NOMO-1 (cell line): ENCODE data around the gene CDR2L.
A peak's percentile ranks its signal among the peaks of the same experiment; 100 is the strongest.
"Not testable (repeated sequence)": the region's sequence is repeated elsewhere in the genome, so short reads cannot be mapped to it uniquely, and the experiment has no call there.

Source experiments
- DNase-seq, 2 experiments: peaks; one replicate each; lab custom pipeline; 2025; ENCODE audit not compliant: unreplicated experiment in 2 of 2; lab: John Stamatoyannopoulos, UW

CDR2L gene

GRCh38 chr17:74979408-74980146 lies 7.9 kb upstream of the CDR2L start:
- no peak for DNase-seq

DNA sequence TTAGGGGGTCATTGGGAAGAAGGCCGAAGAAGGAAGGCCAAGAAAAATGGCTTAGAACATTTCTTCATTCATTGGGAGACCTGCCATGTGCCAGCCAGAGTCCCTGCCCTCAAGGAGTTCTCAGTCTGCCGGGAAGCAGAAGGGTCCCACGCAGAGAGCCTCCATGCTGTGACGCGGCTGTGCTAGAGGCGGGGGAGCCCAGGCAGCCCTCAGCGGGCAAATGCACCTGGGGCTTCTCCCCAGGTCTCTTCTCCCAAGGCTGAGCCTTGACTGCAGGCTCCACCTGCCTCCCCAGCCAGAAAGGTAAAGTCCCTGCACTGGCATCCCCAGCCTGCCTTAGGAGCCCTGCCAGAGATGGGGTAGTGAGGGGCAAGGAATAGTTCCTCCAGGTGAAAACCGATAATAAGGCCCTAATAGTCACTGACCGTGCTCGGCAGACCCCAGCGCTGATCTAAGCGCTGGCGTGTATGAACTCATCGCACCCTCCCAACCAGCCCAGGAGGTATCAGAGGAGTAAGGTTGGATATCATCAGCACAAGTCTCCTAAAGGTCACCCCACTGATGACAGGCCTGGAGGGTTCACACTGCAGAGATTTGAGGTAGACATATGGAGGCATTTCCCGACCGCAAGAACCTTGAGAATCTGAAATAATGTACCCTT lies 6.0 kb upstream of the CDR2L start:
- DNase-seq, result no peak

DNA sequence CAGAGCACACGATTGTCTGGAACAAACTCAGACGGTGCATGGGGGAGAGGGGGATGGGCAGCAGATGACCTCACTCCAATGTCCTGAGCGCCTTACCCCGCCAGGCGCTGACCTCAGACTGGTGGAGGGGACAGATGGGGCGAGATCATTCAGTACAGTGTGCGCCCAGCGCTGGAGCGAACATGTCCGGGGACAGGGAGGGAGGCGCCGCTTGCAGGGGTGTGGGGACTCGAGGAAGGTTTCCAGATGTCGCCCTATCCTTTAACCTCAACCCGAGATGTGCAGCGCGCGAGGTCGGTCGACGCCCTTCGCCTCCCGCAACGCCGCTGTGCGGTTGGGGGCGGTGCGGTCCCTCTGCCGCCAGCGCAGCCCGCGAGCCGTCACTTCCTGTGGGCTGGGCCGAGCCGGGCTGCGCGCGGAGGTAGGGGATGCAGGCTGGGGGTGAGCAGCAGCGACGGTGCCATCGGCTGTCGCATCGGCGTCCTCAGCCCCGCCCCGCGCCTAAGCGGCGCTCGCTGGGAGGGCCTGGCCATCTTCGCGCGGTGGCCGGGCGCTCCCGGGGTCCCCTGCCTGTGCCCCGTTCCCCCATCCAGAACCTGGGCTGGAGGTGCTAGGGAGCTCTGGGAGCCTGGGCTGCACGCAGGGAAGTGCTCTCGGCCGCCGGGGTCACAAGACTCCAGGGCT lies 5.3 kb upstream of the CDR2L start:
- DNase-seq, result peak; percentile 57 to 70

- DNase-seq, result not testable (repeated sequence)
Measured at GRCh38 chr17:74982663-74983313, 4.6 kb upstream of the CDR2L start.

DNA sequence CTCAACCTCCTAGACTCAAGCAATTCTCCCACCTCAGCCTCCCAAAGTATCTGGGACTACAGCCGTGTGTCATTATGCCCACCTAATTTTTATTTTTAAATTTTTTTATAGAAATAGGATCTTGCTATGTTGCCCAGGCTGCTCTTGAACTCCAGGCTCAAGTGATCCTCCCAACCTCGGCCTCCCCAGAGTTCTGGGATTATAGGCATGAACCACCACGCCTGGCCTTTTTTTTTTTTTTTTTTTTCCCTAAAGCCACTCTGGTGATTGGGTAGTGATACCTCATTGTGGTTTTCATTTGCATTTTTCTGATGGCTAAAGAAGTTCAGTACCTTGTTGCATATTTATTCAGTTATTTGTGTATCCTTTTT lies 1.2 kb upstream of the CDR2L start:
- no peak for DNase-seq

- DNase-seq, result no peak
Measured at GRCh38 chr17:74987909-74988711, 678 bp downstream of the CDR2L start.

- no peak for DNase-seq
Measured at GRCh38 chr17:74990581-74991105, 3.2 kb downstream of the CDR2L start.

GRCh38 chr17:74992223-74992622 lies 4.8 kb downstream of the CDR2L start:
- DNase-seq, result no peak

- DNase-seq, result peak in 1 of 2 experiments; percentile 57
Measured at GRCh38 chr17:74994440-74994839, 7.0 kb downstream of the CDR2L start.

GRCh38 chr17:74995847-74996246 lies 8.4 kb downstream of the CDR2L start:
- peak in 1 of 2 experiments; percentile 33 for DNase-seq

GRCh38 chr17:74998783-74999182 lies 11.4 kb downstream of the CDR2L start:
- no peak for DNase-seq

DNA sequence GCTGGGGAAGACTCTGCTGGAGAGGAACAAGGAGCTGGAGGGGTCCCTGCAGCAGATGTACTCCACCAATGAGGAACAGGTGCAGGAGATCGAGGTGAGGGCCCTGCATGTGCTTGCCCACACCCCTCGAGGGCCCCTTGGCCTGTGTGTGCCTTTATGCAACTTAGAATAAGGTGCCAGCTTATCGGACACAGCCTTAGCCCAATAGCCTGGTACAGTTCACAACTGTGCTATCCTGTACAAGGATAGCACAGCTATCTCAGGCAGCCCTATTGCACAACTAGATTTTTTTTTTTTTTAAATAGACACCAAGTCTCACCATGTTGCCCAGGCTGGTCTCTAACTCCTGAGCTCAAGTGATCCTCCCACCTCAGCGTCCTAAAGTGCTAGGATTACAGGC lies 12.1 kb downstream of the CDR2L start:
- no peak for DNase-seq

- peak; percentile 45 to 47 for DNase-seq
Measured at GRCh38 chr17:75001915-75002843, 14.7 kb downstream of the CDR2L start.

DNA sequence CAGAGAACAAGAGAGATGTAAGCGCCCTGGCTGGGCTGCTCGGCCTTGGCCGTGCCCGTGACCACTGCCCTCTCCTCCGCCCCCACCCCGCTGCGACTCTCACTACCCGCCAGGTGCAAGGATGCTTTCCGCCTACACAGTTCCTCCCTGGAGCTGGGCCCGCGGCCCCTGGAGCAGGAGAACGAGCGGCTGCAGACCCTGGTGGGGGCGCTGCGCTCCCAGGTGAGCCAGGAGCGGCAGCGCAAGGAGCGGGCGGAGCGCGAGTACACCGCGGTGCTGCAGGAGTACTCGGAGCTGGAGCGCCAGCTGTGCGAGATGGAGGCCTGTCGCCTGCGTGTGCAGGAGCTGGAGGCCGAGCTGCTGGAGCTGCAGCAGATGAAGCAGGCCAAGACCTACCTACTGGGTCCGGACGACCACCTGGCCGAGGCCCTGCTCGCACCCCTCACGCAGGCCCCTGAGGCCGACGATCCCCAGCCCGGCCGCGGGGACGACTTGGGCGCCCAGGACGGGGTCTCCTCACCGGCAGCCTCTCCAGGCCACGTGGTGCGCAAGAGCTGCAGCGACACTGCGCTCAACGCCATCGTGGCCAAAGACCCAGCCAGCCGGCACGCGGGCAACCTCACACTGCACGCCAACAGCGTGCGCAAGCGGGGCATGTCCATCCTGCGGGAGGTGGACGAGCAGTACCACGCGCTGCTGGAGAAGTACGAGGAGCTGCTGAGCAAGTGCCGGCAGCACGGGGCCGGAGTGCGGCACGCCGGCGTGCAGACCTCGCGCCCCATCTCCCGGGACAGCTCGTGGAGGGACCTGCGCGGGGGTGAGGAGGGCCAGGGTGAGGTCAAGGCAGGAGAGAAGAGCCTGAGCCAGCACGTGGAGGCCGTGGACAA lies 15.9 kb downstream of the CDR2L start:
- no peak for DNase-seq

DNA sequence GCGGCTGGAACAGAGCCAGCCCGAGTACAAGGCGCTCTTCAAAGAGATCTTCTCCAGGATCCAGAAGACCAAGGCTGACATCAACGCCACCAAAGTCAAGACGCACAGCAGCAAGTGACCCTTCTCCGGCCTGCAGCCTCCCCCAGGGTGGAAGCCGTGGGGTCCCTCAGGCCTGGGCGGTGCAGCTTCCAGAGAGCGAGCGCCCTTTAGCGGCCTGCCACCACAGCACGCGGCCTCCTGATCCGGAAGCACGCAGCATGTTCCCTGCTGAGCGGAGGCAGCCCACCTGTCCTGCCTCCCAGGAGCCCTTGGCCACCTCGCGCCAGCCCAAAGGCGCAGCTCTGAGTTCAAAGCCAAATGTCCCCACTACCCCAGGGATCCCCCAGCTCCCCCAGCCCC lies 16.5 kb downstream of the CDR2L start:
- DNase-seq, result no peak

DNA sequence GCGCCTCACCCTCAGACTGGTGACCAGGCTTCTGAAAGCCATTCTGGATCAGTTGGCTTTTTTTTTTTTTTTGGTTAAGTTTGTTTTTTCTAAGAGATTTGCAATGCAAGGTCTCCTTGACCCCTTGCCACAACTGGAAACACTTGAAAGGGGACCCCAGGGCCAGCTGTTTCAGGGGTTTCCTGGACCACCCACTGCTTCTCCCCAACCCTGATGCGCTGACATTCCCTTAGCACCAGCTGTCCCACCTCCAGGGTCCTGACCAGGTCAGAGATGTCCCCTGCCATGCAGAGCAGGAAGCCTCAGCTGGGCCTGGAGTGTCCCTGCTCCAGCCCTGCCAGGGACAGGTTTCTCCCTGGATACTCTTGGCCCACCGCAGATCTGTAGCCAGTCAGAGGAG lies 16.9 kb downstream of the CDR2L start:
- no peak for DNase-seq

DNA sequence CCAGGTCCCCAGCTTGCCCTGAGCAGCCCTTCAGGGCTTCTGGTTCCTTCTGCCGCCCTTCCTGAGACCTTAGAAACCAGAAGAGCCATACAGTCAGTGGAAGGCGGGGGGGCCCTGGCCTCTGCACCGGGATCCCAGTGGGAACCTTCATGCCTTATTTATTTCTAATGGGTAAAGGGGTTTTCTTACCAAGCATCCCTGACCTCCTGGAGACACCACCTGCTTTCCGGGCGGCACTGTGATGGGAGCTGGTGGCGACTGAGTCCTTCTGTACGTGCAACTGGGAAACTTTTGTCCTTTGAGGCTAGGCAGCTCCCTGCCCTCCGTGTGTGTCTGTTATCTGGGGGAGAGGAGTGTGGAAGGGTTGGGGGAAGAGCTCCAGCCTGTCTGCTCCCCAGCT lies 17.9 kb downstream of the CDR2L start:
- DNase-seq, result no peak

- DNase-seq, result not testable (repeated sequence)
Measured at GRCh38 chr17:75006084-75006483, 18.7 kb downstream of the CDR2L start.
